Activated T-cell treated with anti-CD3 and anti-CD28 coated beads, Interleukin-2, amount 50 U/mL, for 4 hours (primary cell): ENCODE results near the gene PIK3CA. TPM values are rescaled to one million over a fixed set of nuclear protein-coding genes. Genes with fewer than 3 reads are reported as not detected.
"Not testable (repeated sequence)": the region's sequence is repeated elsewhere in the genome, so short reads cannot be mapped to it uniquely, and the experiment has no call there.

ENCODE experiments used
- ATAC-seq, 2 donors: fragments of 200-7000 bp; cut with Tn5 transposase; one replicate each; pipeline ENCODE4 v1.10.0; 2021
- DNase-seq: peaks from one replicate; pipeline ENCODE4 v3.0.0-alpha.2; 2020
- H3K27me3 Mint-ChIP-seq: one replicate; pipeline ENCODE4 v1.8.0; 2021; ENCODE audit warnings: low read depth, mixed read lengths
- H3K36me3 Mint-ChIP-seq: one replicate; pipeline ENCODE4 v1.8.0; 2022; ENCODE audit warnings: mixed read lengths; ENCODE audit not compliant: insufficient read depth
- H3K4me1 Mint-ChIP-seq: one replicate; pipeline ENCODE4 v1.8.0; 2021; ENCODE audit warnings: low read depth, mixed read lengths
- H3K4me3 Mint-ChIP-seq: one replicate; pipeline ENCODE4 v1.8.0; 2021; ENCODE audit warnings: mild to moderate bottlenecking, moderate library complexity, mixed read lengths
- H3K9me3 Mint-ChIP-seq: one replicate; pipeline ENCODE4 v1.8.0; 2021; ENCODE audit warnings: mixed read lengths
- total RNA-seq, 3 donors: library from RNA; stranded (reverse); gene quantifications; one replicate each; pipeline ENCODE4 v1.2.1, GENCODE V29; 2021

Gene PIK3CA
- total RNA-seq, 3 donors from 2014 or later: 11.4 to 16.1 (median 12.0) TPM

- no peak for DNase-seq
- H3K9me3 Mint-ChIP-seq: no peaks in the 10 kb centered on the region
- no peak overlapping the region for H3K4me3 Mint-ChIP-seq
- no peak for ATAC-seq
- H3K27me3 Mint-ChIP-seq: no peaks in the 10 kb centered on the region
- no peaks in the 10 kb centered on the region for H3K4me1 Mint-ChIP-seq
- no peaks in the 10 kb centered on the region for H3K36me3 Mint-ChIP-seq
These were observed 99.3 kb downstream of the PIK3CA start for GRCh38 chr3:179247289-179248015.

GRCh38 chr3:179250803-179251476, 102.8 kb downstream of the PIK3CA start, which contains the start of gene KCNMB3:
Gene KCNMB3, minus strand, starts transcription at chr3:179251114. Its CDS starts 124 bp downstream, at chr3:179250990.
- H3K9me3 Mint-ChIP-seq: no peaks in the 10 kb centered on the region

GRCh38 chr3:179256813-179257212, 108.7 kb downstream of the PIK3CA start:
- Mint-ChIP-seq H3K36me3 (no peaks in the 10 kb centered on the region), H3K4me1 (peaks cover 21% of the 10 kb centered on the region), H3K27me3 (no peaks in the 10 kb centered on the region), H3K4me3 (no peak overlapping the region), H3K9me3 (peaks cover 11% of the 10 kb centered on the region)
- ATAC-seq (no peak), DNase-seq (no peak)

More at GRCh38 chr3:179250803-179251476, 102.8 kb downstream of the PIK3CA start, which contains the start of gene KCNMB3:
- Mint-ChIP-seq H3K4me3 (no peak within 1 kb of the TSS), H3K27me3 (no peaks in the 10 kb centered on the region), H3K4me1 (no peaks in the 10 kb centered on the region), H3K36me3 (no peaks in the 10 kb centered on the region)
- ATAC-seq: no peak
- DNase-seq: no peak

GRCh38 chr3:179257742-179258141, 109.6 kb downstream of the PIK3CA start:
- DNase-seq, H3K27me3 Mint-ChIP-seq, H3K4me3 Mint-ChIP-seq, ATAC-seq, H3K36me3 Mint-ChIP-seq: not testable (repeated sequence)
- Mint-ChIP-seq H3K4me1 (peaks cover 25% of the 10 kb centered on the region), H3K9me3 (peaks cover 11% of the 10 kb centered on the region)

GRCh38 chr3:179258820-179259219, 110.7 kb downstream of the PIK3CA start:
- H3K4me1 Mint-ChIP-seq: peaks cover 25% of the 10 kb centered on the region
- peaks cover 11% of the 10 kb centered on the region for H3K9me3 Mint-ChIP-seq
- H3K4me3 Mint-ChIP-seq: no peak overlapping the region
- H3K36me3 Mint-ChIP-seq: no peaks in the 10 kb centered on the region
- H3K27me3 Mint-ChIP-seq: no peaks in the 10 kb centered on the region
- ATAC-seq (no peak), DNase-seq (no peak)

GRCh38 chr3:179259959-179260756, 112.0 kb downstream of the PIK3CA start:
- not testable (repeated sequence) for H3K27me3 Mint-ChIP-seq, H3K36me3 Mint-ChIP-seq, DNase-seq
- H3K4me3 Mint-ChIP-seq: peak overlapping the region; percentile 72
- ATAC-seq: peak; percentile 8 to 17
- peaks cover 11% of the 10 kb centered on the region for H3K9me3 Mint-ChIP-seq
- H3K4me1 Mint-ChIP-seq: peaks cover 25% of the 10 kb centered on the region

- Mint-ChIP-seq H3K4me1 (peaks cover 25% of the 10 kb centered on the region), H3K27me3 (no peaks in the 10 kb centered on the region), H3K4me3 (peak overlapping the region; percentile 80), H3K36me3 (no peaks in the 10 kb centered on the region), H3K9me3 (peaks cover 11% of the 10 kb centered on the region)
- DNase-seq: peak; percentile 54
- ATAC-seq: peak; percentile 89 to 95
These were observed 113.0 kb downstream of the PIK3CA start for GRCh38 chr3:179260949-179261765.

GRCh38 chr3:179263134-179263533, 115.0 kb downstream of the PIK3CA start:
- no peaks in the 10 kb centered on the region for H3K36me3 Mint-ChIP-seq
- DNase-seq: no peak
- peaks cover 11% of the 10 kb centered on the region for H3K9me3 Mint-ChIP-seq
- H3K4me1 Mint-ChIP-seq: peaks cover 25% of the 10 kb centered on the region
- H3K27me3 Mint-ChIP-seq: peaks cover 4% of the 10 kb centered on the region
- no peak overlapping the region for H3K4me3 Mint-ChIP-seq
- ATAC-seq: no peak

GRCh38 chr3:179264449-179264848, 116.3 kb downstream of the PIK3CA start:
- no peak overlapping the region for H3K4me3 Mint-ChIP-seq
- peaks cover 6% of the 10 kb centered on the region for H3K9me3 Mint-ChIP-seq
- no peak for ATAC-seq
- H3K4me1 Mint-ChIP-seq: peaks cover 20% of the 10 kb centered on the region
- no peaks in the 10 kb centered on the region for H3K36me3 Mint-ChIP-seq
- peaks cover 7% of the 10 kb centered on the region for H3K27me3 Mint-ChIP-seq
- DNase-seq: no peak

- DNase-seq: no peak
- Mint-ChIP-seq H3K36me3 (no peaks in the 10 kb centered on the region), H3K4me1 (peaks cover 15% of the 10 kb centered on the region), H3K27me3 (peaks cover 8% of the 10 kb centered on the region), H3K9me3 (no peaks in the 10 kb centered on the region), H3K4me3 (no peak overlapping the region)
- no peak for ATAC-seq
These were observed 116.9 kb downstream of the PIK3CA start for GRCh38 chr3:179265092-179265491.

GRCh38 chr3:179265875-179266274, 117.7 kb downstream of the PIK3CA start:
- H3K9me3 Mint-ChIP-seq: no peaks in the 10 kb centered on the region
- H3K4me1 Mint-ChIP-seq: peaks cover 8% of the 10 kb centered on the region
- peaks cover 8% of the 10 kb centered on the region for H3K27me3 Mint-ChIP-seq
- H3K36me3 Mint-ChIP-seq: no peaks in the 10 kb centered on the region
- ATAC-seq: no peak
- no peak overlapping the region for H3K4me3 Mint-ChIP-seq
- no peak for DNase-seq

GRCh38 chr3:179266701-179267211, 118.6 kb downstream of the PIK3CA start:
- no peak for ATAC-seq
- H3K4me1 Mint-ChIP-seq: peaks cover 5% of the 10 kb centered on the region
- no peaks in the 10 kb centered on the region for H3K9me3 Mint-ChIP-seq
- DNase-seq: no peak
- H3K4me3 Mint-ChIP-seq: no peak overlapping the region
- peaks cover 8% of the 10 kb centered on the region for H3K27me3 Mint-ChIP-seq
- H3K36me3 Mint-ChIP-seq: no peaks in the 10 kb centered on the region

- no peaks in the 10 kb centered on the region for H3K9me3 Mint-ChIP-seq
- peaks cover 8% of the 10 kb centered on the region for H3K27me3 Mint-ChIP-seq
- ATAC-seq (no peak), DNase-seq (no peak)
- H3K4me1 Mint-ChIP-seq: no peaks in the 10 kb centered on the region
- H3K4me3 Mint-ChIP-seq: no peak overlapping the region
- no peaks in the 10 kb centered on the region for H3K36me3 Mint-ChIP-seq
These were observed 120.4 kb downstream of the PIK3CA start for GRCh38 chr3:179268400-179269051.
